NCI-H2196 treated with DMSO at 0.1 percent for 48 hours (cell line): ENCODE results near the gene PCYOX1L.
"Not testable (repeated sequence)": the region's sequence is repeated elsewhere in the genome, so short reads cannot be mapped to it uniquely, and the experiment has no call there.

Experiments
- DNase-seq: peaks from one replicate; lab custom pipeline; 2025; ENCODE audit not compliant: unreplicated experiment; lab: John Stamatoyannopoulos, UW

Gene PCYOX1L

DNA sequence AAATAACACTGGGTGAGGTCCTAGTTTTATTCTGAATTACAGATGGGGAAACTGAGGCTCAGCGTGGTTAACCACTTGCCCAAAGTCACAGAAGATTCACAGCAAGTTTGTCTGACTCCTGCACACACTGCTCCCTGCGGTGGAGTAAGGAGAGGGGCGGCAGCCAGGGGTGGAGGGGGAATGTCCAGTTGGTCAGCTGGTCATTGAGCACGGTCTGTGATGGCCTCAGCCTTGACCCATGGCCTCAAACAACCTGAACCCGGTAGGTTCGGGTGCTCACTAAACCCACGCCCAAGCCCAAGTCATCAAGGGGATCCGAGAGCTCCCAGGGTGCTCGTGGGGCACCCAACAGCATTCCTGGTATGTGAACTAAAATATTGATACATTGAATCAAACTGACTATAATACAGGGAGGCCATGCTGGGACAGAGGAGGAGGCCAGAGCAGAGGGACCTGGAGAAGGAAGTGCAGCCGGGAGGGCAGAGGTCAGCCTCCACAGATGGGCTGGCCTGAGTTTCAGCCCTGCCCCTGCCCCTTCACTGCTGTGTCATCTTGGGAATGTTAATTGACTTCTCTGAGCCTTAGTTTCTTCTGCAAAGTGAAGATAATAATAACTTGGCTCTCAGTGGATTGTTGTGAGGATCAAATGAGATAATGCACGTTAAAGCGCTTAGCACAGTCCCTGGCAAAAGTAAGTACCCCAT, 24.8 kb downstream of the PCYOX1L start:
- no peak for DNase-seq

DNA sequence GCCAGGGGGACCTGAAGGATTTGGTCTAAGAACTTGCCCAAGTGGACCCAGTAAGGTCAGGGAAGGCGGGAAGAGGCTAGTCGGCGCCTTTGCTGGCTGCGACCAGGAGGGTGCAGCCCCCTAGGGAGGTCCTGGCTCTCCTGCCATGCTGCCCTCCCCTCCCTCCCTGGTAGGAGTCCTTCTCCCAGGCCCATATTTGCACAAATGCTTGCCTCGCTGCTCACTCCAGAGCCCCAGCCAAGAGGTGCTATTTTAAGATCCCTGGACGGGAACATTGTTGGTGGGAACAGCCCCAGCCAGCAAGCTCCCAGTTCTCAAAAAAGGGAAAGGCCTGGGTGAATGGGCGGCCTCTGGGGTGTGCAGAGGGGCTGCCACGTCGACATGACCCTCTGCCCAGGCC, 25.6 kb downstream of the PCYOX1L start:
- no peak for DNase-seq

DNA sequence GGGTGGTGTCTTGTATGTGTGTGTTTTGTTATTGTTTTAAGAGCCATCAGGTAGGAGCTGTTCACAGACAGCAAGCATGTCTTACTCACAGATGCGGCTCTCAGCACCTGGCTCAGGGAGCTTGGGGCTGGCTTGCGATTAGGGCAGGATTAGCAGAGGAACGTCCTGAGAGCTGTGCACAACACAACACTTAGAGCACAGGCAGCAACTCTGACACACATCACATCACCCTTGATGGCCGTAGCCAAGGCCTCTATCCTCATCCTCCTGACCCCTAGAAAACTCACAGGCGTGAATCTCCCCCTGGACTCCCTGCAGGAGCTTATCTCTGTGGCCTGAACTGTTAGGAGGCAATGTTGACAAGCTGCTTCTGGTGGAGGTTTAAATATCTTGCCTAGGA, 28.3 kb downstream of the PCYOX1L start:
- DNase-seq, result no peak

DNA sequence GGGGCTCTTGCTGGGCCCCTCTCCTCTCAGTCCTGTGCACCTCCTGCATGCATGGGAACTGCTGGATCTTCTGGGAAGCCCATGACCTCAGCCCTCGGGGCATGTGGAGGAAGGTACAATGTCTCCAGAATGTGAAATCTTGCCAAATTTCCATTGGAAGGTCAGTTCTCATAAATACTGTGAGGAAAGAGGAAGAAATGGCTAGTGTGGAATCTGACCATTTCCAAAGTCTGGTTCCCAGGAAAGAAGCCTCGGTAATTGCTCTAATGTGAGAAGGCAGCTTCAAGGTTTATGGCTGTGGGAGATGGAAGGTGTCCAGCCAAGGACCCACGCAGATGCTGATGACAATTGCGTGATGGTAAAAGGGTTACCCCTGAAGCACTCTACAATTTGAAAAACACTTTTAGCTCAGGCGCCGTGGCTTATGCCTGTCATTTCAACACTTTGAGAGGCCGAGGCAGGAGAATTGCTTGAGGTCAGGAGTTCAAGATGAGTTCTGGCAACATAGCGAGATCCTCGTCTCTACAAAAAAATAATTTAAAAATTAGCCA, 29.3 kb downstream of the PCYOX1L start:
- DNase-seq, result no peak

DNA sequence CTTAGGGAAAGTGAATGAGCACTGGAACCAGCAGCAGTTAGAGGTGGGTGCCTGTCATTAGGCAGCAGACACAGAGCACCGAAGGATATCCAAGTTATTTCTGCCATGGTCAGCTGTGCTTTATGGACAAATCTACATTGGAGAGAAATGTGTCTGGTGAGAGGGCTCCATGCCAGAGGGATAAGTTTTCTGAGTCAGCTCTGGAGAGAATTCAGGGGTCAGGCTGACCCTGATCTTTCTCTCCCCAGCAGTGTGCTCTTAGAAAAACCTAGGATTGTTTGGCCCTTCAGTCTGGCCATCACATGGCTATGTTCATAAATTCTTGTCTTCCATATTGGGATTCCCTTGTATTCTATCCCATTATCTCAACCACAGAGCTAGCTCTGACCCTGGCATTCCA, 30.1 kb downstream of the PCYOX1L start:
- DNase-seq, result no peak

DNA sequence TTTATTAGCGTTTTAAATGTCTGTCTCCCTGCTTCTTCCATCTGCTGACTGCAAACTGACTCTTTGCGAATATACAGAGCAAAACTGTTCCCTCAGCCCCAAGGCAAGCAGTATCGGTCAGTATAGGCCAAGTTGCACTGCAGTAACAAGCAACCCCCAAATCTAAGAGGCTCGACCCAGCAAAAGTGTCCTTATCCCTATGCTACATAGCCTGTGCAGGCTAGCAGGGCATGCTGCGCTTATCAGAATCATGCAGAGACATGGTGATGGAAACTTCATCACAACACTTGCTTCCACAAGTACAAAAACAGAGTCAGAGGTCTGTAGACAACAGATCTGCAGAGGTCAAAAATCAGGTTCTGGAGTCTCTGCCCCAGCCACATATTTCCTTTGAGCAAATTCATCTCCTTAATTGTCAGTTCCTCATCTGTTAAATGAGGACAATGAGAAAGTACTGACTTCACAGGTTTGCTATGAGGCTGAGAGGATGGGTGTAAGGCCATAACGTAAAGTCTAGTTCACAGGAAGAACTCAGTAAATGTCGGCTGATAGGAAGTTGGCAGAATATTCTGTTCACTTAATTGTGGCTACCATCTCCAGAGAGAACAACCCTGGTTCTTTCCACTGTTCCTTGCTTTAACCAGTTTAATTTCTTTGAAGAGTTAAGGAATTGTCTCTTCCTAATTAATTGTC, 30.8 kb downstream of the PCYOX1L start:
- no peak for DNase-seq

DNA sequence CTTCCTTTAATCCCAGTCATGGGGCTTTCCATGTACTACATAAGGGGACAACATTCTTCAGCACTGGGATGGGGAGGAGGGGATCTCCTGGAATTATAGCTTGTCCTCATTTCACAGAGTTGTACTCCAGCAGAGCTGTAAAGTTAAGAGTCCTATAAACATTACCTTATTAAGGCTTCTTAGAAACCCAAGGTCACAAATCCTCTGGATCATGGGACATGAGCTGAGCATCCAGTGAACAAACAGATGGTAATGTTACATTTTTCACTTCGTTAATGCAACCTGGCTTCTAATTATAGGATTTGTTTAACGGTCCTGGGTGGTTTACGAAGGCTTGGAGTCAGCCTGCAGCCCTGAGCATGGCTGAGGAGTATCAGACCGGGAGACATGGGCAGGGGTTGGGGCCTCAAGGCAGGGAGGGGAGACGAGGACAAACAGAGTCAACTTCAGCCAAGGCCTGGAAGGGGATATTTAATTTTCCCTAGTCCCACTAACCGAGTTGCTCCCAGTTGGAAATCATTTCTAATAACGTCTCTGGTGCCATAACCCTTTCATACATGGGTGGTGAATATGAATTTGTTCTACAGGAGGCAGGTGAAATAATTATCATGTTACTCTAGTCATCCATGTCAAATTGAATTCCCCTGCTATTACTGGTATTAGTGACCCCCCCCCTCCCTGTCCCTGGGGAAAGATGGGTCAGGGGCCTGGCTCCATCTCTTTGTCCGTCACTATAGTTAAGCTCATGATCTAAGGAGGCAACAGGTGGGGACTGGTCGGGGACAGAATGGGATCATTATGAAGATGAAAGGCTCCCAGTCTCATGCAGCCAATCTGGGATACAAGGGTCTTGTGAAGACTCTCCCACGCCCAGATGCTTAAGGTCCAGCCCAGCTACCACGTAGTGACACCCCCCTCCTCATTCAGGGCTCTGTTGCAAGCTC, 32.0 kb downstream of the PCYOX1L start:
- DNase-seq, result no peak

DNA sequence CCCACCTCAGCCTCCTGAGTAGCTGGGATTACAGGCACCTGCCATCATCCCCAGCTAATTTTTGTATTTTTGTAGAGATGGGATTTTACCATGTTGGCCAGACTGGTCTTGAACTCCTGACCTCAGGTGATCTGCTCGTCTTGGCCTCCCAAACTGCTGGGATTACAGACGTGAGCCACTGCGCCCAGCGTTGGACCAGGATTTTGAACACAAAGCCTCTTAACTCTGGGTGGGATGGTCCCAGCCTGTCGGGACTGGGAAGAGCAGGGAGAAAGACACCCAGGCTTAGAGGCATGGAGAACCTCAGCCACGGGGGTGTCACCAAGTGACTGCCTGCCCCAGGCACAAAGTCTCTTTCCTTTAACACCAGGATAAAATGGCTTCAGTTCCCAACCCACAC, 33.2 kb downstream of the PCYOX1L start:
- DNase-seq, result not testable (repeated sequence)

DNA sequence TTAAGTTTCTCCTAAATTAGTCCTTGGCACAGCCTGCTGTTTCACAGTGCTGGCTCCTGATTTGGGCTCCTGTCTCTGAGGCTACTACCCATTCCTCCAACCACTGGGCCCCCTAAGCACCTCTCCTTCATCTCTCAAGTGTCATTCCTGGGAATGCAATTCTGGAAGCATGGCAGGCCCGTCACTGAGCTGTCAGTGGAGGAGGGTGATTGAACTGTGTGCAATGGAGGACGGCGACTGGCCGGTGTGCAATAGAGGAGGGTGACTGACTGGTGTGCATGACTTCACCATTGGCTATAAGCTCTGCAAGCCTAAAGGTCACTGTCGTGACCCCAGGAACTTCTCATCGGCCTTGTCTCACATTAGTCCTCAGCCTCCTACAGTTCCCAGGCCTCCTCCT, 33.7 kb downstream of the PCYOX1L start:
- no peak for DNase-seq

DNA sequence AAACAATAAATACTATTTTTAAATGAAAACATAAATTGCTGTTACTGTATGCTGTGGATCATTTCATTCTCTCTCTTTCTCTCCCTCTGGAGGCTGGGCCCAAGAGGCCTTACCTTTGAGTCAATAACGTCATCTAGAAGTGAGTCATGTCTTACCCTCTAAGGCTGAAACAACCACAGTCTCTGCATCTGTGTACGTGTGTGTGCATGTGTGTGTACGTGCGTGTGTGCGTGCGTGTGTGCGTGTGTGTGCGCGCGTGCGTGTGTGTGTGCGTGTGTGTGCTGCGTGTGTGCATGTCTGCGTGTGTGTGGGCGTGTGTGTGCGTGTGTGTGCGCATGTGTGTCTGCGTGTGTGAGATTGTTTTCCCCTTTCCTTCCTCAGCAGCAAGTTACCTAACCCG, 34.9 kb downstream of the PCYOX1L start:
- no peak for DNase-seq

DNA sequence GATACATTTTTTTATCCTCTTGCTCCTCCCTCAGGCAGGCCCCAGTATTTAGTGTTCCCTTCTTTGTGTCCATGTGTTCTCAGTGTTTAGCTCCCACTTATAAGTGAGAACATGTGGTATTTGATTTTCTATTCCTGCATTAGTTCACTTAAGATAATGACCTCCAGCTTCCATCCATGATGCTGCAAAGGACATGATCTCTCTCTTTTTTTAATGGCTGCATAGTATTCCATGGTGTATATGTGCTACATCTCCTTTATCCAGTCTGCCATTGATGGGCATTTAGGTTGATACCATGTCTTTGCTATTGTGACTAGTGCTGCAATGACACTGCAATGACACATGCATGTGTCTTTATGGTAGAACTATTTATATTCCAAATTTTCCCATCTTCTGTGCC, 37.1 kb downstream of the PCYOX1L start:
- not testable (repeated sequence) for DNase-seq

DNA sequence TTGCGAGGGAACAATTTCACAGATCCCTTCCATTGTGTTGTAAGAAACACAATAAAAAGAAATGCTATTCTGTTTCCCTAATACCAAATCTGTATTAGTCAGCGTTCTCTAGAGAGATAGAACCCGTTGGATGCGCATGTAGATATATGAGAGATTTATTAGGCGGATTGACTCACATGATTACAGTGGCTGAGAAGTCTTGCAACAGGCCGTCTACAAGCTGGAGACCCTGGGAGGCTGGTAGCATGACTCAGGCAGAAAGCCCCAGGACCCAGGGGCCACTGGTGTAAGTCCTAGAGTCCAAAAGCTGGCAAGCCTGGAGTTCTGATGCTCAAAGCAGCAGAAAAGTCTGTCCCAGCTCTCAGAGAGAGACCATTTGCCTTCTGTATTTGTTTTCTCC, 39.7 kb downstream of the PCYOX1L start:
- no peak for DNase-seq

DNA sequence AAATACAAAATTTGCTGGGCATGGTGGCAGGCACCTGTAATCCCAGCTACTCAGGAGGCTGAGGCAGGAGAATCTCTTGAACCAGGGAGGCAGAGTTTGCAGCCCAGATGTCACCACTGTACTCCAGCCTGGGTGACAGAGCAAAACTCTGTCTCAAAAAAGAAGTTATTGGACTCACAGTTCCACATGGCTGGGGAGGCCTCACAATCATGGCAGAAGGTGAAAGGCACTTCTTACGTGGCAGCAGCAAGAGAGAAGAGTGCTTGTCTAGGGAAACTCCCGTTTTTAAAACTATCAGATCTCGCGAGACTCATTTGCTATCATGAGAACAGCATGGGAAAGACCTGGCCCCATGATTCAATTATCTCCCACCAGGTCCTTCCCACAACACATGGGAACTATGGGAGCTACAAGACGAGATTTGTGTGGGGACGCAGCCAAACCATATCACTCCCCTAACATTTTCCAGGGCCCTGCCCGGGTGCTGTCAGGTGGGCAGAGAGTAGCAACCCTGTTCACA, 41.0 kb downstream of the PCYOX1L start:
- DNase-seq, result not testable (repeated sequence)

DNA sequence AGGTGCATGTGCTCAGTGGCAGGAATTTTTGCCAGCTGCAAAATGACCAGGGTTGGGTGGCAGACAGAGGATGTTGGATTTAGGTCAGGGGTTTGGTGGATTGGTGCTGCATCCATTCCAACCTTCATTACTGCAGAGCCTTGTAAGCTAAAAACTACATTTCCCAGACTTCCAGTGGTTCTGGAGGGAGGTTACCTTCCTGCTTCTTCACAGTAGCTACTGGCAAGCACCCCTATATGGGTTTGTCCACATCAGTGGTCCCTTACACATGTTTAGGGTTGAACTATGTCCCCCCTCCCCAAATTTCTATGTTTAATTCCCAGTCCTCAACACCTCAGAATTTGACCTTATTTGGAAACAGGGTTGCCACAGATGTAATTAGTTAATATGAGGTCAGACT, 41.9 kb downstream of the PCYOX1L start:
- no peak for DNase-seq

DNA sequence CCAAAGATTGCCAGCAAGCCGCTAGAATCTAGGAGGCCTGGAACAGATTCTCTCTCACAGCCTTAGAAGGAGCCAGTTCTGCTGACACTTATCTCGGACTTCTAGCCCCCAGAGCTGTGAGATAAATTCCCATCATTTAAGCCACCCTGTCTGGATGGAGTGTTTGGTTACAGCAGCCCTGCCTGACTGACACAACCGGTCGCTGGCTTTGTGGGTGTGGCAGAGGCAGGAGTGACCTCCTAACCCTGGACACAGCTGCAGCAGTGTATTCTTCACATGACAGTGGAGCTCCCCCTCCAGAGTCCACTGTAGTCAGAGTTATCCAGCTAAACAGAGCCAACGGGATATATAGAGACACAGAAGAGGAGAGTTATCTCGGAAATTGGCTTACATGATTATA, 42.5 kb downstream of the PCYOX1L start:
- no peak for DNase-seq

DNA sequence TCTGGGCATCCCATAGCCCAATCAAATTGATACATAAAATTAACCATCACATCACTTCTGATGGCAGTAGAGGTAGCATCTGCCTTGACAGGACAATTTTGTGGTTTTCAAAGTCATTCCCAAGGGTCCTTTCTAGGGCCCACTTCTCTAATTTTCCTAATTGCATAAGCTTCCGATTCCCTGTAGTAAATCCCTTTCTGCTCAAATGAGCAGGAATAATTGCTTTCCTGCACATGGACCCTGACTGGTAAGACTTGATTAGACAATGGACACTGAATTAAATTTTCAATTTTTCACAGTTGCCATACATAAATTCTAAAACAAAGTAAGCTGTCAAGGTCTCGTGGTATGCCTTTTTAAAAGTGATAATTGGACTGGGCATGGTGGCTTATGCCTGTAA, 43.2 kb downstream of the PCYOX1L start:
- DNase-seq, result no peak

DNA sequence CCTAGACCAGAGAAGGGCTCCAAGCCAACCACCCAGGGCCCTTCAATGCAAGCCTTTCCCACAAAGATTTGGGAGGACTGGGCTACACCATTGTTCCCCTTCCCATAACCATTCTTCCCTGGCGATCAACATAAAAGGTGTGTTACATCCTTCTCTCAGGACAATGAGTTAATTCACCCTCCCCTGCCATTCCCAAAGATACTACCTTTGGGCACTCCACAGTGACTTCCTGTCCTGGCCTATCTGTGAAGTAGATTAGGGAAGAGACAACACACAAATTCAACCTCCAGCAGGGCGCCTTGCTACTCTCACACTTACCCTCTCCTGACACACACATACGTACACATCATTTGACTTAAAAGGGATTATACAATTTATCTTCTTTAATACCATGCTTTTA, 44.4 kb downstream of the PCYOX1L start:
- DNase-seq, result no peak

DNA sequence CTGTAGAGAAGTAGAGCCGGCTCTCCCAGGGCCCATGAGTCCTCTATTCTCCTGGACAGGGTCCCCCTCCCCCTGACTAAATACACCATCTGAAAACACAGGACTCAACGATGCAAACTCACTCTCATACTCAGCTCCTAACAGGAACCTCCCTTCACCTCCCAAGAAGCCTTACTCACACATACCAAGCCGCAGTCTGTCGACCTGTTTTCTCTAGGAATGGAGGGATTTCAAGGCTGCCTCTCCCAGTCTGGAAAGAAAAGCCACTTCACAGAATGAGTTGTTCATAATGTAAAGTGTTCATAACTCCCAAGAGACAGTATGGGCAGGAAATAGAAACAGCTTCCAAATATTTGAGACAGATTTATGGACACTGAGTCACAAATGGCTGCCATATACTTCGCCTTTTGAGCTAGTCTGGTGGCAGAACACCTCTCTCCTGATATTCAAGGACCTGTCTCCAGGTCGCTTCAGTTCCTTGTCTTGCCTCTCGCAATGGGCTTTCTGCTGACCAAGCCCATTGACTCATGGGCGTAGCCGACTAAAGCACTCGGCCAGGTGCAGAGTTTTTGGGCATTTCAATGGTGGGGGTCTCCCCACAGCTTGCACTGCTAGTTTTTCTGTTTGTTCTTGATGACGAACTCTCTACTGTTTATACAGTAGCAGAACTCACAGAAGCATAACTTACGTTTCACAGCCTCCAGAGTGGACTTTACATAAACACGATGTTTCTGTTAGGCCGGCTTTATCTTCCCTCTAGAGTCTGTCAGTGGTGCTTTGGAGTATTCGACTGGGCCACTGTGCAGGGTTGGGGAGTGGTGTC, 46.3 kb downstream of the PCYOX1L start:
- DNase-seq, result no peak

DNA sequence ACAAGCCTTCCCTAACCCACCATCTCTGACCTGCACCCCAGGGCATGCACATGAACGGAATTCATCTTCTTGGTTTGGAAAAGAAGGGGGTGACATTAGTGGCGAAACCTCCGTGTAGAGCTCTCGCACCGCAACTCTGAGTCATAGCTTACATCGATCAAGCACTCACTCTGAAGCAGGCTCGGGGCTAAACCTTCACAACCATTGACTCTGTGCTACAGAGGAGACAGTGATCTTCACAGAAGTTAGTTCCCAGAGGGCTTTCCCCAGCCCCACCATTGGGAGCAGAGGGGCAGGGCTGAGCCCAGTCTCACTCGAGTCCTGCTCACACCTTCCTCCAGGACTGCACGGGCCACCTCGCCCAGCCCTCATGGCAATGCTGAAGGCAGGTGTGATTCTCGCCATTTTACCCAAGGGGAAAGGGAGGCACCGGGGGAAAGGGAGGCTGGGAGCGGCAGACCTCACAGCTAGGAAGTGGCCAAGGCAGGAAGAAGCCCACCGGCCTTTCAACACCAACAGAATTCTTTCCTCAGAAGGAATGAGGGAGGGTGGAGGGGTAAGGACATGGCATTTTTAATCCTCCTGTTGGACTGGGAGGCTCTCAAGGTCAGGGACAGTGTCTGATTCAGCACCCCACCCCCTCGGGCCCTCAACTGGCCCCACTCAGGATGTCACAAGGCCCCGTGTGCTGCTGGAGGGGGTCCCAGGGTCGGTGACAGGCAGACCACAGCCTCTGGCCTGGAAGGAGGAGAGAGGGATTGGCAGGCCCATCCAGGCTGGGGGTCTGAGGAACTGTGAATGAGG, 47.1 kb downstream of the PCYOX1L start:
- no peak for DNase-seq
